Stimulated activated CD4-positive, alpha-beta T cell treated with anti-CD3 and anti-CD28 coated beads, Interleukin-15, amount 100 ng/mL, for 1 hour (primary cell): Measurements from ENCODE around the gene ANAPC16.
A peak's percentile ranks its signal among the peaks of the same experiment; 100 is the strongest.
"Not testable (repeated sequence)": the region's sequence is repeated elsewhere in the genome, so short reads cannot be mapped to it uniquely, and the experiment has no call there.

Experiments
- DNase-seq, 2 donors: peaks; one replicate each; pipeline ENCODE4 v3.0.0-alpha.2; 2020; ENCODE audit warnings: low read depth in 1 of 2, low spot score in 1 of 2

ANAPC16 gene

GRCh38 chr10:72215611-72216549 is at the start of gene ANAPC16, which contains the start of gene ASCC1:
Gene ANAPC16, plus strand, starts transcription at chr10:72216012. Its CDS starts 7,903 bp downstream, at chr10:72223915.
Gene ASCC1, minus strand, starts transcription at chr10:72216276. Its CDS starts 2,978 bp downstream, at chr10:72213298.
- peak; percentile 91 to 95 for DNase-seq

- DNase-seq: no peak
These were observed 48.7 kb upstream of the ANAPC16 start for GRCh38 chr10:72167118-72167517.

- DNase-seq: no peak
These were observed 45.5 kb upstream of the ANAPC16 start for GRCh38 chr10:72170263-72170662.

GRCh38 chr10:72170733-72171132 is 45.1 kb upstream of the ANAPC16 start:
- no peak for DNase-seq

GRCh38 chr10:72171175-72171630 is 44.6 kb upstream of the ANAPC16 start:
- no peak for DNase-seq

GRCh38 chr10:72173262-72173618 is 42.6 kb upstream of the ANAPC16 start:
- no peak for DNase-seq

GRCh38 chr10:72173619-72174296 is 42.1 kb upstream of the ANAPC16 start:
- no peak for DNase-seq

GRCh38 chr10:72174297-72174662 is 41.5 kb upstream of the ANAPC16 start:
- DNase-seq: no peak

GRCh38 chr10:72175149-72175548 is 40.7 kb upstream of the ANAPC16 start:
- no peak for DNase-seq

GRCh38 chr10:72176701-72177100 is 39.1 kb upstream of the ANAPC16 start:
- no peak for DNase-seq

GRCh38 chr10:72177454-72177853 is 38.4 kb upstream of the ANAPC16 start:
- no peak for DNase-seq

GRCh38 chr10:72184156-72184555 is 31.7 kb upstream of the ANAPC16 start:
- DNase-seq: no peak

- no peak for DNase-seq
These were observed 29.4 kb upstream of the ANAPC16 start for GRCh38 chr10:72186258-72186981.

- no peak for DNase-seq
These were observed 28.9 kb upstream of the ANAPC16 start for GRCh38 chr10:72186982-72187330.

- DNase-seq: no peak
These were observed 20.9 kb upstream of the ANAPC16 start for GRCh38 chr10:72194949-72195348.

- DNase-seq: no peak
These were observed 14.9 kb upstream of the ANAPC16 start for GRCh38 chr10:72200883-72201282.

GRCh38 chr10:72201293-72201692 is 14.5 kb upstream of the ANAPC16 start:
- DNase-seq: no peak

- no peak for DNase-seq
These were observed 11.5 kb upstream of the ANAPC16 start for GRCh38 chr10:72204296-72204695.

GRCh38 chr10:72204724-72205123 is 11.1 kb upstream of the ANAPC16 start:
- no peak for DNase-seq

- DNase-seq: no peak
These were observed 9.1 kb upstream of the ANAPC16 start for GRCh38 chr10:72206511-72207229.

GRCh38 chr10:72208526-72208925 is 7.3 kb upstream of the ANAPC16 start:
- not testable (repeated sequence) for DNase-seq
